Right lobe of liver (tissue), 6 donors: Measurements from ENCODE around the gene DNAJC5. TPM values are rescaled to one million over a fixed set of nuclear protein-coding genes. Genes with fewer than 3 reads are reported as not detected.
"Not testable (repeated sequence)": the region's sequence is repeated elsewhere in the genome, so short reads cannot be mapped to it uniquely, and the experiment has no call there.

Experiments used
- ATAC-seq, 4 donors: fragments of 200-7000 bp; cut with Tn5 transposase; one replicate each; pipeline ENCODE4 v1.9.1; 2020; ENCODE audit warnings: mild to moderate bottlenecking in 4 of 4, moderate library complexity in 4 of 4
- DNase-seq, 3 donors: peaks; one replicate each; pipeline ENCODE4 v3.0.0-alpha.2; 2020
- H3K27ac ChIP-seq, 3 donors: fragments of 200-600 bp; one replicate each; pipeline ENCODE4 v1.8.0; 2022
- H3K27me3 ChIP-seq, 2 donors: fragments of 200-600 bp; one replicate each; pipeline ENCODE4 v1.8.0; 2022
- H3K36me3 ChIP-seq, 4 donors: fragments of 200-600 bp; sonication (generic) in 1 of 4; one replicate each; pipeline versions ENCODE4 v1.5.1 to v1.8.0; 2017 to 2022; ENCODE audit warnings: control low read depth in 1 of 4
- H3K4me1 ChIP-seq, 4 donors: fragments of 200-600 bp; sonication (generic) in 1 of 4; one replicate each; pipeline versions ENCODE4 v1.5.1 to v1.8.0; 2017 to 2022; ENCODE audit warnings: control low read depth in 1 of 4
- H3K4me3 ChIP-seq, 3 donors: fragments of 200-600 bp; one replicate each; pipeline ENCODE4 v1.8.0; 2022
- H3K9me3 ChIP-seq, 4 donors: fragments of 200-600 bp; sonication (generic) in 1 of 4; one replicate each; pipeline versions ENCODE4 v1.5.1 to v1.8.0; 2017 to 2022; ENCODE audit warnings: control low read depth in 1 of 4
- POLR2A ChIP-seq: fragments of 450-650 bp; IDR thresholded peaks from one replicate; pipeline ENCODE4 v1.6.1; 2017; ENCODE audit warnings: antibody characterized with exemption, mild to moderate bottlenecking
- whole genome bisulfite sequencing: methylation state at CpG from one replicate; pipeline ENCODE4 v1.1.6; 2018; ENCODE audit warnings: low coverage, low lambda C conversion rate; ENCODE audit not compliant: insufficient coverage; ENCODE audit errors: missing lambda C conversion rate; 5-methylcytosine and 5-hydroxymethylcytosine counted together
- intact Hi-C, 2 donors: fragments of 100-400 bp; cut with DNase I; formaldehyde crosslinking; loops; one replicate each; pipeline versions ENCODE4 v1.11.2 to v1.14.1; 2022
- total RNA-seq, 6 experiments: library from RNA; depleted of rRNA in 2 of 6; stranded (reverse); fragments of >200 nt in 2 of 6; fragmentation: NEBNext Ultra II Directional in 3 of 6; extraction: Animal tissue kit (Norgen Biotek cat#: 25700) in 3 of 6; gene quantifications; one replicate each; pipeline versions ENCODE4 v1.1.0 to v1.2.4, GENCODE V29; 2016 to 2023
- TF ChIP-seq, protein P1 (sequence below), 4 donors: fragments of 200-600 bp in 3 of 4; fragments of 450-650 bp in 1 of 4; IDR thresholded peaks; one replicate each; pipeline versions ENCODE4 v1.5.1 to v1.8.0; 2016 to 2022; ENCODE audit warnings: antibody characterized with exemption in 4 of 4, mild to moderate bottlenecking in 2 of 4
- donor health status: DM: no; HTN: yes; CAD: no.
- donor health status: DM: no; HTN: no; CAD: no.
- donor health status: DM: no; HTN: no; CAD: no.
- donor health status: DM: no; HTN: yes; CAD: no.
- donor health status: DM: no; HTN: yes; CAD: no.

The DNAJC5 gene
- total RNA-seq, 6 experiments from 2014 or later = 10.7 to 26.0 (median 15.1) TPM

DNA sequence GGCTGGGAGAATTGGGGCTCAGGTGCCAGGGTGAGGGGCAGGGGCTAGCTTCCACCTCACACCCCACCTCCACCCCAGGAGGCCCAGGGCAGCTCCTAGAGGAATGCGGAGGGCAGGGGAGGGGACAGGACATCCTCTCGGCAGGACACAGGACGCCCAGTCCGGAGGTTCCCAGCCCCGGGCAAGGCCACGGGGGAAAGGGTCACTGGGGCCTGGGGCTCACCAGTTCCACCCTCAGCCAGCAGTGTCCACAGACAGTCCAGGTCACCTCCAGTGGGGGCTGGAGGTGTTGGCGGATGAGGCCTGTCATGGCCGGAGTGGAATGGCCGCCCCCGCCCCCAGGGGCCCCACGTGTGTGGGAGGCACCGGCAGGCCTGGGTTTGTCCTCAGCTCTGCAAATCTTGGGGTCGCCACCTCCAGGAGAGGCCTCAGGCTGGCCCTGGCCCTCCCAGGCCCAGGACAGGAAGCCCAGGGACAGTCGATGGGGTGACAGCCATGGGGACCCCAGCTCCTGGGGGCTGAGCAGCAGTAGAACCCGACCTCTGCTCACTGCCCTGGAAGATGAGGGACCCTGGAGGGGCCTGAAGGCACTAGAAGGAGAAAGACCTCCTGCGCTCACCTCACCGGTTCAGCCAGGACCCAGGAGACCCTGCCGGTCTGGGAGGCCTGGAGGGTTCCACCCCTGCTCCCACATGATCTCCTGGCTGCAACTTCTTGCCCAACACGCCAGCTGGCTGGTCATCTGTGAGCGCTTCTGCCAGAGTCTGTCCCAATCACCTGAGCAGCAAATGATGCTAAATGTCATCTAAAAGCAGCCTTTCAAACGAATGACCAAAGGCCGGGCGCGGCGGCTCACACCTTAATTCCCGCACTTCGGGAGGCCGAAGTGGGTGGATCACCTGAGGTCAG, 46.7 kb upstream of the DNAJC5 start:
- intact Hi-C loops = no loop called here
- WGBS = 66% methylated on average over 4 of the region's 28 CpGs
- Histone ChIP-seq H3K4me1 (peaks cover 0 to 5% (median 0%) of the 10 kb centered on the region in 4 donors), H3K9me3 (no peaks in the 10 kb centered on the region), H3K36me3 (no peaks in the 10 kb centered on the region), H3K27ac (peak overlapping the region in 2 of 3 donors; percentile 24 to 33), H3K27me3 (no peaks in the 10 kb centered on the region), H3K4me3 (no peak overlapping the region)
- DNase-seq (no peak), ATAC-seq (peak; percentile 16 to 46 (median 30))
- TF ChIP-seq POLR2A = no peak
- TF ChIP-seq, protein P1, sequence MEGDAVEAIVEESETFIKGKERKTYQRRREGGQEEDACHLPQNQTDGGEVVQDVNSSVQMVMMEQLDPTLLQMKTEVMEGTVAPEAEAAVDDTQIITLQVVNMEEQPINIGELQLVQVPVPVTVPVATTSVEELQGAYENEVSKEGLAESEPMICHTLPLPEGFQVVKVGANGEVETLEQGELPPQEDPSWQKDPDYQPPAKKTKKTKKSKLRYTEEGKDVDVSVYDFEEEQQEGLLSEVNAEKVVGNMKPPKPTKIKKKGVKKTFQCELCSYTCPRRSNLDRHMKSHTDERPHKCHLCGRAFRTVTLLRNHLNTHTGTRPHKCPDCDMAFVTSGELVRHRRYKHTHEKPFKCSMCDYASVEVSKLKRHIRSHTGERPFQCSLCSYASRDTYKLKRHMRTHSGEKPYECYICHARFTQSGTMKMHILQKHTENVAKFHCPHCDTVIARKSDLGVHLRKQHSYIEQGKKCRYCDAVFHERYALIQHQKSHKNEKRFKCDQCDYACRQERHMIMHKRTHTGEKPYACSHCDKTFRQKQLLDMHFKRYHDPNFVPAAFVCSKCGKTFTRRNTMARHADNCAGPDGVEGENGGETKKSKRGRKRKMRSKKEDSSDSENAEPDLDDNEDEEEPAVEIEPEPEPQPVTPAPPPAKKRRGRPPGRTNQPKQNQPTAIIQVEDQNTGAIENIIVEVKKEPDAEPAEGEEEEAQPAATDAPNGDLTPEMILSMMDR (IDR thresholded peaks at IDR 0.05) = no peak

DNA sequence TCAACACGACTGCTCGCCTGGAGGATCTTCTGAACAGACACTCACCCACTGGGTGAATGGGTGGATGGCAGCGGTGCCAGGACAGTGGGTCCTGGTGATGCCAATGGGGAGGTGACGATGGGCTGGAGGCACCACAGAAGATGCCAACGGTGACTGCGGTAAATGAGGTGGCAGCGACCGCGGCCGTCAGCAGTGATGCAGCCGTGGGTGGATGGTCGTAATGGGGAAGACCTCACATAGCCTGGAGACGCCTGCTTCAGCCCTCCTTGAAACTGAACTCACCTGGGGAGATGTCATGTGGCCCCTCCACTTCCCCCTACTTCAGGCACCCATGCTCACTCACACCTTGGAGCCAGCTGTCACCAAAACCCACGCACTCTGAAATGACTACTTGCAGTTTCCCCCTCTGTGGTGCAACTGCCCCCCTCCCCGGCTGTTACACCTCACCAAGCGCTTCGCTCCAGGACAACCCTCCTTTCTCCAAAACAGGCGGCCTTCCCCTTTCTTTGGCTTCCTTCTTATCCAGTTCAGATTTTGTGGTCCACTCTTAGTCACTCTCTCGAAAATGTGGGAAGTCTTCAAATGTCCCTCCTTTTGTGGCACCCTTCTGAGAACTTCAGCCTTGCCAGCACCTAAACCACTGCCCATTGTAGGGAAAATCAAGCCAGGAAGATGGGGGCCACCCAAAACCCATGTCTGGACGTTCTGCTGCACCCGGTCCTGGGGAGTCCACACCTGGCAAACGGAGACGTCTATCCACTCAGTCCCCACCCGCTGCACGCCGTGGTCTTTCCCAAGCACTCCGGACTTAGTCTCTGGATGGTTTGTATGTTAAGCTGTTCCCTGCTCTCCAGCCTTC, 44.0 kb upstream of the DNAJC5 start:
- H3K9me3 ChIP-seq = no peaks in the 10 kb centered on the region
- H3K4me1 ChIP-seq = peaks cover 0 to 5% (median 0%) of the 10 kb centered on the region in 4 donors
- H3K27ac ChIP-seq = no peak overlapping the region
- intact Hi-C loops = no loop called here
- DNase-seq = no peak
- no peak for TF ChIP-seq POLR2A
- TF ChIP-seq, protein P1 (IDR thresholded peaks at IDR 0.05) = no peak
- WGBS = 72% methylated on average over 17 of the region's 27 CpGs
- H3K36me3 ChIP-seq = no peaks in the 10 kb centered on the region
- no peak for ATAC-seq
- H3K27me3 ChIP-seq = no peaks in the 10 kb centered on the region
- no peak overlapping the region for H3K4me3 ChIP-seq

DNA sequence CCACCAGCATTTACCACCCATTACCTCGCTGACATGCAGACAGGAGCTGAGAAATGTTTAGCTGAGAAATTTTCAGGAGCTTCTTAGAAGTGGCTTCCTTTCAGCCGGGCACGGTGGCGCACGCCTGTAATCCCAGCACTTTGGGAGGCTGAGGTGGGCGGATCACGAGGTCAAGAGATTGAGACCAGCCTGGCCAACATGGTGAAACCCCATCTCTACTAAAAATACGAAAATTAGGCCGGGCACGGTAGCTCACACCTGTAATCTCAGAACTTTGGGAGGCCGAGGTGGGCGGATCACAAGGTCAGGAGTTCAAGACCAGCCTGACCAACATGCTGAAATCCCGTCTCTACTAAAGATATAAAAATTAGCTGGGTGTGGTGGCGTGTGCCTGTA, 43.4 kb upstream of the DNAJC5 start:
- ATAC-seq, intact Hi-C loops, DNase-seq, H3K36me3 ChIP-seq, H3K27ac ChIP-seq, H3K9me3 ChIP-seq, H3K27me3 ChIP-seq, H3K4me1 ChIP-seq, H3K4me3 ChIP-seq: not testable (repeated sequence)
- 69% methylated on average over 12 of the region's 14 CpGs for WGBS

DNA sequence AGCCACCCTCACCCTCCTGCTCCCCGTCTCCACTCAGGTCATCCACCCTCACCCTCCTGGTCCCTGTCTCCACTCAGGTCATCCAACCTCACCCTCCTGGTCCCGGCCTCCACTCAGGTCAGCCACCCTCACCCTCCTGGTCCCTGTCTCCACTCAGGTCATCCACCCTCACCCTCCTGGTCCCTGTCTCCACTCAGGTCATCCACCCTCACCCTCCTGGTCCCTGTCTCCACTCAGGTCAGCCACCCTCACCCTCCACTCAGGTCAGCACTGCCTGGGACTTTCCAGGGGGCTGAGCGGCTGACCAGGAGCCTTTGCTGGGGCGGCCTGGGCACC, 41.2 kb upstream of the DNAJC5 start:
- H3K36me3 ChIP-seq, ATAC-seq, H3K4me1 ChIP-seq, intact Hi-C loops, H3K9me3 ChIP-seq, H3K27me3 ChIP-seq, H3K4me3 ChIP-seq, DNase-seq: not testable (repeated sequence)
- WGBS = 33% methylated on average over 3 of the region's 4 CpGs
- peak overlapping the region in 1 of 3 donors; percentile 51 for H3K27ac ChIP-seq

DNA sequence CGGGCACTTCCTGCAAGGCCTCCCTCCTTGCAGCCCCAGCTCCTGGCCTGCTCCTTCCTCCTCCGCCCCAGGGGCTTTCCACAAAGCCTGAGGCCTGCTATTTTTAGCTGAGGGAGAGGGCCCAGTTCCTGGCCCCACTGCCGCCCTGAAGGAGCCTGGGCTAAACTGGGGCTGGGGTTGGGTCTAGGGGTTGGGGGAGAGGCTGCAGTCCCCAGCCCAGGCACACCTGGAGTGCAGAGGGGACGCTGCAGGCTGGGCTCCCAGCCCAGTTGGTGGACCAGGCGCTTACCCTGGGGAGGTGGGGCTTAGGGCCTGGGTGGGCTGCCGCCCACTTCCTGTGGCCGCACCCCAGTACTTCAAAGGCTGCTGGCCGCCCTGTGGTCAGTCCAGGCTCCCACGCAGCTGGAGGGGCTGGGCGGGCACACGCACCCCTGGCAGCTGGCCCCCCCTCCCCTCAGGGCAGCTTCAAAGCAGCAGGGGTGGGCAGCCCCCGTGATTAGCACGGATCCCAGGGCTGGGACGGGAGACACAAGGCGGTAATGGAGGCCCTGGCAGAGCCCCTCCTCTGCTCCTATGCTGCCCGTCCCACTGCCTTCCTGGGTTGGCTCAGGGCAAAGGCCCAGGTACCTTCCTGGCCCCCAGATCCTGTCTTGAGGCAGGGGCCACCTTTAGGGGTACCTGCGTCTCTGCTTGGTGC, 40.7 kb upstream of the DNAJC5 start:
- 28% methylated on average over 3 of the region's 17 CpGs for WGBS
- intact Hi-C loops = no loop called here
- H3K36me3 ChIP-seq = no peaks in the 10 kb centered on the region
- H3K27me3 ChIP-seq = no peaks in the 10 kb centered on the region
- DNase-seq = peak in 1 of 3 donors; percentile 41
- peak overlapping the region; percentile 50 to 77 (median 51) for H3K27ac ChIP-seq
- TF ChIP-seq, protein P1 (IDR thresholded peaks at IDR 0.05) = no peak
- TF ChIP-seq POLR2A = no peak
- H3K9me3 ChIP-seq = no peaks in the 10 kb centered on the region
- no peaks in the 10 kb centered on the region for H3K4me1 ChIP-seq
- ATAC-seq = peak in 3 of 4 donors; percentile 2 to 24 (median 24)
- H3K4me3 ChIP-seq = no peak overlapping the region
